HPDE6-E6E7 (cell line): Measurements from ENCODE around the gene OR2A25.

Source experiments
- DNase-seq: peaks from one replicate; pipeline ENCODE4 v3.0.0; 2011; ENCODE audit warnings: missing footprints; ENCODE audit errors: extremely low spot score

OR2A25 gene

GRCh38 chr7:144074374-144074773 is 4.8 kb downstream of the OR2A25 start:
- DNase-seq = no peak

- DNase-seq = no peak
These were observed 16.4 kb downstream of the OR2A25 start, which contains the start of gene OR2A12 for GRCh38 chr7:144085978-144086377. Gene OR2A12 (plus strand): TSS chr7:144086278. CDS start chr7:144095108, 8,830 bp downstream.

GRCh38 chr7:144086730-144087129 is 17.1 kb downstream of the OR2A25 start:
- no peak for DNase-seq

GRCh38 chr7:144087230-144087629 is 17.6 kb downstream of the OR2A25 start:
- DNase-seq = no peak

GRCh38 chr7:144090667-144091066 is 21.1 kb downstream of the OR2A25 start:
- DNase-seq = no peak

GRCh38 chr7:144098776-144099175 is 29.2 kb downstream of the OR2A25 start:
- no peak for DNase-seq

- DNase-seq = no peak
These were observed 31.0 kb downstream of the OR2A25 start for GRCh38 chr7:144100607-144101006.

GRCh38 chr7:144102041-144102440 is 32.4 kb downstream of the OR2A25 start:
- DNase-seq = no peak

GRCh38 chr7:144105211-144105610 is 35.6 kb downstream of the OR2A25 start:
- DNase-seq = no peak

GRCh38 chr7:144109283-144109682 is 39.7 kb downstream of the OR2A25 start, which contains the start of gene OR2A2:
Gene OR2A2 (plus strand): TSS chr7:144109583. CDS start chr7:144109583, 0 bp downstream.
- DNase-seq = no peak

GRCh38 chr7:144110272-144110671 is 40.7 kb downstream of the OR2A25 start:
- no peak for DNase-seq

GRCh38 chr7:144113651-144114050 is 44.0 kb downstream of the OR2A25 start:
- no peak for DNase-seq

GRCh38 chr7:144118341-144118740 is 48.7 kb downstream of the OR2A25 start:
- no peak for DNase-seq

GRCh38 chr7:144122876-144123275 is 53.3 kb downstream of the OR2A25 start, which contains the start of gene OR2A14:
Gene OR2A14 (plus strand): TSS chr7:144123176. CDS start chr7:144129113, 5,937 bp downstream.
- no peak for DNase-seq
